DOHH2 (cell line): ENCODE results near the gene ASB13.

Experiments
- H3F3A ChIP-seq: fragments of 200-600 bp; sonication (generic), shearing (Covaris generic); 2 replicates; pipeline ENCODE4 v1.6.0; 2016; ENCODE audit warnings: antibody characterized with exemption, mild to moderate bottlenecking; ENCODE audit not compliant: control insufficient read depth, insufficient read depth
- H3K27ac ChIP-seq: fragments of 200-600 bp; sonication (generic); 2 replicates; pipeline ENCODE4 v1.5.1; 2014; ENCODE audit warnings: low read depth, mild to moderate bottlenecking, low read length, moderate library complexity
- H3K27me3 ChIP-seq: fragments of 200-600 bp; sonication (generic); 2 replicates; pipeline ENCODE4 v1.6.1; 2014; ENCODE audit warnings: mild to moderate bottlenecking, low read length, mixed read lengths; ENCODE audit not compliant: control insufficient read depth
- H3K36me3 ChIP-seq: fragments of 200-600 bp; sonication (generic); 2 replicates; pipeline ENCODE4 v1.6.1; 2014; ENCODE audit warnings: mild to moderate bottlenecking, low read length, moderate library complexity, mixed read lengths; ENCODE audit not compliant: control insufficient read depth
- H3K4me1 ChIP-seq: fragments of 200-600 bp; sonication (generic); 2 replicates; pipeline ENCODE4 v1.6.1; 2014; ENCODE audit warnings: mild to moderate bottlenecking, low read length, mixed read lengths; ENCODE audit not compliant: control insufficient read depth
- H3K4me2 ChIP-seq: fragments of 200-600 bp; sonication (generic); 2 replicates; pipeline ENCODE4 v1.6.0; 2014; ENCODE audit warnings: mild to moderate bottlenecking, low read length, moderate library complexity
- H3K4me3 ChIP-seq: fragments of 200-600 bp; sonication (generic); 2 replicates; pipeline ENCODE4 v1.5.1; 2014; ENCODE audit warnings: mild to moderate bottlenecking, low read length, mixed read lengths
- H3K79me2 ChIP-seq: fragments of 200-600 bp; sonication (generic); 2 replicates; pipeline ENCODE4 v1.6.1; 2014; ENCODE audit warnings: mild to moderate bottlenecking, low read length, mixed read lengths; ENCODE audit not compliant: control insufficient read depth
- H3K9me2 ChIP-seq: fragments of 200-600 bp; sonication (generic); replicated peaks from 2 replicates; pipeline ENCODE4 v1.6.1; 2014; ENCODE audit warnings: mild to moderate bottlenecking, low read length, mixed read lengths; ENCODE audit not compliant: control insufficient read depth
- H3K9me3 ChIP-seq: fragments of 200-600 bp; sonication (generic); 2 replicates; pipeline ENCODE4 v1.6.1; 2014; ENCODE audit warnings: antibody characterized with exemption, low read length, mixed read lengths; ENCODE audit not compliant: control insufficient read depth, insufficient read depth
- H4K20me1 ChIP-seq: fragments of 200-600 bp; sonication (generic); 2 replicates; pipeline ENCODE4 v1.6.0; 2014; ENCODE audit warnings: low read depth, mild to moderate bottlenecking, antibody characterized with exemption, low read length, moderate library complexity; ENCODE audit not compliant: control insufficient read depth, insufficient read depth
- CTCF ChIP-seq: fragments of 200-600 bp; sonication (generic); IDR thresholded peaks from one replicate; pipeline ENCODE4 v1.5.1; 2014; ENCODE audit warnings: antibody characterized with exemption, mild to moderate bottlenecking, low read depth, low read length; ENCODE audit not compliant: poor library complexity, severe bottlenecking
- EZH2phosphoT487 ChIP-seq: fragments of 200-600 bp; sonication (generic); IDR thresholded peaks from 2 replicates; pipeline ENCODE4 v1.6.1; 2017; ENCODE audit warnings: borderline replicate concordance, mild to moderate bottlenecking, antibody characterized with exemption, low read length, moderate library complexity, mixed read lengths

ASB13 gene

GRCh38 chr10:5617521-5617920, 48.9 kb downstream of the ASB13 start:
- Histone ChIP-seq H3F3A (no peaks in the 10 kb centered on the region), H3K79me2 (no peaks in the 10 kb centered on the region), H3K36me3 (no peaks in the 10 kb centered on the region), H4K20me1 (no peaks in the 10 kb centered on the region), H3K4me1 (no peaks in the 10 kb centered on the region), H3K27me3 (peaks cover 13% of the 10 kb centered on the region; the same call in 1 of the 2 replicates), H3K4me3 (no peak overlapping the region), H3K27ac (no peak overlapping the region), H3K9me3 (no peaks in the 10 kb centered on the region), H3K4me2 (no peak overlapping the region), H3K9me2 (no peaks in the 10 kb centered on the region)
- no peak for TF ChIP-seq CTCF
- TF ChIP-seq EZH2phosphoT487, result no peak

DNA sequence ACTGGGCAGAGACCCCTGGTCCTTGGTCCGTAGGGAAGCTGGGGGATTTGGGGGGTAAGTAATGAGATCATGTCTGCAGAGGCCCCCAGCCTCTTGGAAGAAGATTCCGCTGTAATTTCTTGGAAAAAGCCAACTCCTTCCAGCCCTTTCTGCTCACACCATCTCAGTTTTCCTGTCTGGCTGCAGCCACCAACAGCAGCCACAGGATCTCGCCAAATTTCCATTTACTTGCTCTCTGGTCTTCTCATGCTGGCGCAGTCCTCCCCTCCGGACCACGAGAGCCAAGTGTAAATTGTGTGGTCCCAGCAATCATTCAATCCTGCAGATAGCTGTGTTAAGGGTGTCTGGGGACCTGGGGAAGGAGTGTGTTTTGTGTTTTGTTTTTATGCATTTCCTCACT, 49.6 kb downstream of the ASB13 start:
- H3K27ac ChIP-seq, result no peak overlapping the region
- H4K20me1 ChIP-seq, result no peaks in the 10 kb centered on the region
- H3F3A ChIP-seq, result no peaks in the 10 kb centered on the region
- no peak overlapping the region for H3K4me2 ChIP-seq
- no peaks in the 10 kb centered on the region for H3K9me3 ChIP-seq
- H3K36me3 ChIP-seq, result no peaks in the 10 kb centered on the region
- no peak for TF ChIP-seq EZH2phosphoT487
- TF ChIP-seq CTCF, result no peak
- H3K27me3 ChIP-seq, result peaks cover 17% of the 10 kb centered on the region; the same call in 1 of the 2 replicates
- H3K4me3 ChIP-seq, result no peak overlapping the region
- no peaks in the 10 kb centered on the region for H3K4me1 ChIP-seq
- H3K79me2 ChIP-seq, result no peaks in the 10 kb centered on the region
- no peaks in the 10 kb centered on the region for H3K9me2 ChIP-seq

DNA sequence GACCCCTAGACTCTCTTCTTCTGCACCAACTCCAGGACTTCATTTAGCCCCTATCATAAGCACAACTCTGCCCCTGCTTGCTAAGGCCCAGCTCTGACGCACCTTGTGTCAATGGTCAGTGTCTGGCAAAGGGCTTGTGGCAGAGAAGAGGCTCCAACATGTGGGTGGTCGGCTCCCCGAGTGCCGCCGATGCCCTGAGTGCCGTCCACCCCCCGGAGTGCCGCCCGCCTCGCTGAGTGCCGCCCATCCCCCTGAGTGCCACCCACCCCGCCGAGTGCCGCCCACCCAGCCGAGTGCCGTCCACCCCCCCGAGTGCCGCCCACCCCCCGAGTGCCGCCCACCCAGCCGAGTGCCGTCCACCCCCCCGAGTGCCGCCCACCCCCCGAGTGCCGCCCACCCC, 50.3 kb downstream of the ASB13 start:
- TF ChIP-seq CTCF, result no peak

DNA sequence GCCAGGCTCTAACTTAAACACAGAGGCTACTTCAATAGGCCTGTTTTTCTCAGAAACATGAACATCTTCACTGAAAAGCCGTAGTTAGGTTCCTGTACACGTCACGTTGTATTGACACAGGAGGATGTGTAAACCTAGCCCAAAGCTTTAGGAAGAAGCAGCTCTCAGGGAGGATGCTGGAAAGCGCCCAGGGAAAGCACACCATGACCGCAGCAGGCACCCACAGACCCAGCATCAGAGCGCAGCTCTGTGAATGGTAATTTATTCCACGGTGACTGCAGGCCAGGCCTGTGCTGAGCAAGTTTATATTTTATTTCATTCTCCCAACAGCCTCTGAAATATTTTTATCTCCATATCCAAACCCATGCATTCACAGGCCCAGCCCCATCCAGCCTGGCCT, 51.1 kb downstream of the ASB13 start:
- H3K4me1 ChIP-seq, result no peaks in the 10 kb centered on the region
- H3K9me2 ChIP-seq, result no peaks in the 10 kb centered on the region
- no peaks in the 10 kb centered on the region for H4K20me1 ChIP-seq
- no peaks in the 10 kb centered on the region for H3K79me2 ChIP-seq
- no peak overlapping the region for H3K4me2 ChIP-seq
- H3F3A ChIP-seq, result no peaks in the 10 kb centered on the region
- TF ChIP-seq EZH2phosphoT487 (no peak), CTCF (no peak)
- peaks cover 20% of the 10 kb centered on the region; the same call in 1 of the 2 replicates for H3K27me3 ChIP-seq
- no peak overlapping the region for H3K4me3 ChIP-seq
- H3K36me3 ChIP-seq, result no peaks in the 10 kb centered on the region
- no peaks in the 10 kb centered on the region for H3K9me3 ChIP-seq
- no peak overlapping the region for H3K27ac ChIP-seq

More for the DNA sequence above, 50.3 kb downstream of the ASB13 start:
- H3K36me3 ChIP-seq, result no peaks in the 10 kb centered on the region
- H3K27ac ChIP-seq, result no peak overlapping the region
- no peak overlapping the region for H3K4me2 ChIP-seq
- no peak overlapping the region for H3K4me3 ChIP-seq
- H3K9me2 ChIP-seq, result no peaks in the 10 kb centered on the region
- no peaks in the 10 kb centered on the region for H4K20me1 ChIP-seq
- peaks cover 17% of the 10 kb centered on the region; the same call in 1 of the 2 replicates for H3K27me3 ChIP-seq
- H3K79me2 ChIP-seq, result no peaks in the 10 kb centered on the region
- no peaks in the 10 kb centered on the region for H3K9me3 ChIP-seq
- H3F3A ChIP-seq, result no peaks in the 10 kb centered on the region
- no peaks in the 10 kb centered on the region for H3K4me1 ChIP-seq
